Measurements from ENCODE around the gene CCT5. TPM values are rescaled to one million over a fixed set of nuclear protein-coding genes. Genes with fewer than 3 reads are reported as not detected.

CCT5 gene
- total RNA-seq, 2 donors from 2014 or later = 113 to 140 TPM

- Histone ChIP-seq H3K27ac (peak overlapping the region in 1 of 2 donors; percentile 51), H3K4me1 (replicated peaks) (no peaks in the 10 kb centered on the region)
Measured at GRCh38 chr5:10306114-10306513, 56.0 kb downstream of the CCT5 start.

DNA sequence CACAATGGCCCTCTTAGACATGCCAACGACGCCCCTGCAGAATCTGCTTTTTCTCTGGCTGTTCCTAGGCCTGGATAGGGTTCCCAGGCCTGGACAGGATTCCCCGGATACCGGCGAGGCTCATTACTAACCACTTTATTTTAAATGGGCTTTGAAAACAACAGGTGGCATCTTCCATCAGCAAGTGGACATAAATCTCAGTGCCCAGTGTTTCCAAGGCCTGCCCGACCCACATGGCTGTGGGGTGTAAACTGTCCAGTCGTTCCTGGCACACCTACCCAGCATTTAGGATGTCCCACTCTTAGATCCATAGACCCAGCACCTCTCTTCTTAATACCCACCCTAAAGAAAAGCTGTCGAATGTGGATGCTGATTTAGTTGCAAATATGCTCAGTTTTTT, 56.7 kb downstream of the CCT5 start:
- DNase-seq (ENCODE audit: low spot score) = no peak
- intact Hi-C loops (cut with DNase I) = loop anchor here (2.0 kb wide), 1 partner anchor 22 kb away; no protein-coding TSS in a partner anchor
- Histone ChIP-seq H3K9me3 (no peaks in the 10 kb centered on the region), H3K27me3 (replicated peaks; ENCODE audit: insufficient read depth) (no peaks in the 10 kb centered on the region), H3K36me3 (no peaks in the 10 kb centered on the region), H3K27ac (peak overlapping the region; percentile 83 to 86), H3K4me1 (replicated peaks) (no peaks in the 10 kb centered on the region), H3K4me3 (peak overlapping the region; percentile 43 to 49)
- WGBS = 26% methylated on average over 8 of the region's 8 CpGs
- TF ChIP-seq CTCF (IDR thresholded peaks at IDR 0.05) (no peak), POLR2A (IDR thresholded peaks at IDR 0.05) (no peak), POLR2AphosphoS5 (IDR thresholded peaks at IDR 0.05) (no peak)

More at GRCh38 chr5:10306114-10306513, 56.0 kb downstream of the CCT5 start:
- TF ChIP-seq CTCF (IDR thresholded peaks at IDR 0.05) (no peak), POLR2AphosphoS5 (IDR thresholded peaks at IDR 0.05) (no peak), POLR2A (IDR thresholded peaks at IDR 0.05) (no peak)
- Histone ChIP-seq H3K9me3 (no peaks in the 10 kb centered on the region), H3K36me3 (no peaks in the 10 kb centered on the region), H3K27me3 (replicated peaks; ENCODE audit: insufficient read depth) (no peaks in the 10 kb centered on the region), H3K4me3 (no peak overlapping the region)
- WGBS = 54% methylated on average over 5 of the region's 5 CpGs
- intact Hi-C loops (cut with DNase I) = loop anchor here (2.0 kb wide), 1 partner anchor 21 kb away; no protein-coding TSS in a partner anchor
- no peak for DNase-seq (ENCODE audit: low spot score)

- H3K27me3 ChIP-seq (replicated peaks; ENCODE audit: insufficient read depth) = no peaks in the 10 kb centered on the region
- H3K4me3 ChIP-seq = peak within 1 kb of the TSS; percentile 43 to 49
- no peak for TF ChIP-seq CTCF (IDR thresholded peaks at IDR 0.05)
- no peak for TF ChIP-seq POLR2AphosphoS5 (IDR thresholded peaks at IDR 0.05)
- peak; percentile 53 for TF ChIP-seq POLR2A (IDR thresholded peaks at IDR 0.05)
- H3K9me3 ChIP-seq = no peaks in the 10 kb centered on the region
- 1% methylated on average over 54 of the region's 56 CpGs for WGBS
- DNase-seq (ENCODE audit: low spot score) = peak; percentile 64
- H3K36me3 ChIP-seq = no peaks in the 10 kb centered on the region
- peak within 1 kb of the TSS; percentile 83 to 86 for H3K27ac ChIP-seq
- intact Hi-C loops (cut with DNase I) = loop anchor here (2.0 kb wide), 1 partner anchor 23 kb away; no protein-coding TSS in a partner anchor
- no peaks in the 10 kb centered on the region for H3K4me1 ChIP-seq (replicated peaks)
Measured at GRCh38 chr5:10307206-10308148, 57.4 kb downstream of the CCT5 start, which contains the start of gene CMBL. CMBL (minus strand) TSS chr5:10307902; CDS start chr5:10290762, 17,140 bp downstream.

DNA sequence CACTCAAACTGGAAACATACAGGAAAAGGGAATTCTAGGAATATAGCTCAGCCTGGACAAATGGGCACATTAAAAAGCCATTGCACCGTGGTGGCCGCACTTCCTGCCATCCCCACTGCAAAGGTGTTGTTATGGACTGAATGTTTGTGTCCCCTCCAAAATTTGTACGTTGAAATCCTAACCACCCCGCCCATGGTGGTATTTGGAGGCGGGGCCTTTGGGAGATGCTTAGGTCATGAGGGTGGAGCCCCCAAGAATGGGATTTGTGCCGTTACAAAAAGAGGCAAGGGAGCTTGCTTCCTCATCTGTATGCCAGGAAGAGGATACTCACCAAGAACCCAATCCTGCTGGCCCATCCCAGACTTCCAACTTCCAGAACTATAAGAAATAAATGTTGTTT, 58.8 kb downstream of the CCT5 start:
- WGBS = 85% methylated on average over 6 of the region's 6 CpGs
- Histone ChIP-seq H3K4me1 (replicated peaks) (no peaks in the 10 kb centered on the region), H3K27ac (no peak overlapping the region), H3K9me3 (no peaks in the 10 kb centered on the region), H3K4me3 (no peak overlapping the region), H3K36me3 (no peaks in the 10 kb centered on the region), H3K27me3 (replicated peaks; ENCODE audit: insufficient read depth) (no peaks in the 10 kb centered on the region)
- TF ChIP-seq POLR2A (IDR thresholded peaks at IDR 0.05) (no peak), CTCF (IDR thresholded peaks at IDR 0.05) (no peak), POLR2AphosphoS5 (IDR thresholded peaks at IDR 0.05) (no peak)
- intact Hi-C loops (cut with DNase I) = no loop called here
- DNase-seq (ENCODE audit: low spot score) = no peak

All from prostate gland (tissue), 2 donors.